ENCODE measurements around the gene NRXN3. TPM values are rescaled to one million over a fixed set of nuclear protein-coding genes. Genes with fewer than 3 reads are reported as not detected.

The NRXN3 gene
- total RNA-seq, 1 experiment from 2014 or later = not detected

GRCh38 chr14:79786522-79786921 is 1616.3 kb downstream of the NRXN3 start:
- intact Hi-C loops (cut with micrococcal nuclease; ENCODE audit: unreplicated experiment) = no loop called here
- ChIA-PET CTCF (no interaction called here), POLR2A (no interaction called here)
- Histone ChIP-seq H3K4me1 (ENCODE audit: control insufficient read depth, insufficient read depth, low read length) (no peaks in the 10 kb centered on the region), H3K36me3 (ENCODE audit: control insufficient read depth, insufficient read depth, low read length) (no peaks in the 10 kb centered on the region), H3K4me3 (ENCODE audit: low read depth in 2 of 2, low read length in 2 of 2) (no peak overlapping the region), H3K9me3 (ENCODE audit: control insufficient read depth, insufficient read depth, low read depth, low read length) (no peaks in the 10 kb centered on the region), H3K27ac (ENCODE audit: low read length) (no peak overlapping the region), H3K27me3 (ENCODE audit: control insufficient read depth, insufficient read depth, low read length) (no peaks in the 10 kb centered on the region)
- no TSS peak for BruUV-seq (replicated peaks)
- TF ChIP-seq CTCF (IDR thresholded peaks at IDR 0.05) = no peak
- TF ChIP-seq SIN3A (IDR thresholded peaks at IDR 0.05; ENCODE audit: borderline replicate concordance, insufficient read depth, low read depth, low read length) = no peak
- no peak for TF ChIP-seq REST (IDR thresholded peaks at IDR 0.05; ENCODE audit: insufficient read depth in 1 of 2, low read depth in 2 of 2, low read length in 1 of 2)
- TF ChIP-seq POLR2AphosphoS5 (IDR thresholded peaks at IDR 0.05; ENCODE audit: low read depth, low read length) = no peak
- DNase-seq (ENCODE audit: low read depth, low spot score) = no peak
- ATAC-seq = no peak
- in situ Hi-C loops (cut with HindIII; ENCODE audit: low pct_unique_long_range_greater_than_20kb, low sequenced_read_pairs) = no loop called here

GRCh38 chr14:79788346-79788745 is 1618.2 kb downstream of the NRXN3 start:
- CTCF ChIA-PET = no interaction called here
- Histone ChIP-seq H3K36me3 (ENCODE audit: control insufficient read depth, insufficient read depth, low read length) (no peaks in the 10 kb centered on the region), H3K27ac (ENCODE audit: low read length) (no peak overlapping the region), H3K9me3 (ENCODE audit: control insufficient read depth, insufficient read depth, low read depth, low read length) (no peaks in the 10 kb centered on the region), H3K4me1 (ENCODE audit: control insufficient read depth, insufficient read depth, low read length) (no peaks in the 10 kb centered on the region), H3K27me3 (ENCODE audit: control insufficient read depth, insufficient read depth, low read length) (no peaks in the 10 kb centered on the region), H3K4me3 (ENCODE audit: low read depth in 2 of 2, low read length in 2 of 2) (no peak overlapping the region)
- intact Hi-C loops (cut with micrococcal nuclease; ENCODE audit: unreplicated experiment) = no loop called here
- BruUV-seq (replicated peaks) = no TSS peak
- ATAC-seq (no peak), DNase-seq (ENCODE audit: low read depth, low spot score) (no peak)
- in situ Hi-C loops (cut with HindIII; ENCODE audit: low pct_unique_long_range_greater_than_20kb, low sequenced_read_pairs) = no loop called here
- POLR2A ChIA-PET = no interaction called here
- TF ChIP-seq CTCF (IDR thresholded peaks at IDR 0.05) (no peak), SIN3A (IDR thresholded peaks at IDR 0.05; ENCODE audit: borderline replicate concordance, insufficient read depth, low read depth, low read length) (no peak), REST (IDR thresholded peaks at IDR 0.05; ENCODE audit: insufficient read depth in 1 of 2, low read depth in 2 of 2, low read length in 1 of 2) (no peak), TCF7L2 (IDR thresholded peaks at IDR 0.05; ENCODE audit: low read depth, low read length) (no peak), POLR2AphosphoS5 (IDR thresholded peaks at IDR 0.05; ENCODE audit: low read depth, low read length) (no peak)

Data from Panc1 (cell line).